Panc1 (cell line): Measurements from ENCODE around the gene SPECC1L.

Experiments
- CTCF ChIP-seq: fragments of 450-650 bp; IDR thresholded peaks from 2 replicates; pipeline ENCODE4 v1.5.1; 2017; ENCODE audit warnings: mild to moderate bottlenecking
- REST ChIP-seq, 2 experiments: IDR thresholded peaks; 2 replicates each; pipeline ENCODE4 v1.6.1; 2011 to 2012; ENCODE audit warnings: low read depth in 2 of 2, control low read depth in 1 of 2, low read length in 1 of 2, mild to moderate bottlenecking in 1 of 2, moderate library complexity in 1 of 2; ENCODE audit not compliant: insufficient read depth in 1 of 2

GRCh38 chr22:24357547-24357946, 86.9 kb downstream of the SPECC1L start:
- TF ChIP-seq CTCF (no peak), REST (IDR thresholded peaks at IDR 0.05; ENCODE audit: insufficient read depth in 1 of 2, low read depth in 2 of 2, low read length in 1 of 2) (no peak)
